Measurements from ENCODE around the gene MACROD2.

DNA sequence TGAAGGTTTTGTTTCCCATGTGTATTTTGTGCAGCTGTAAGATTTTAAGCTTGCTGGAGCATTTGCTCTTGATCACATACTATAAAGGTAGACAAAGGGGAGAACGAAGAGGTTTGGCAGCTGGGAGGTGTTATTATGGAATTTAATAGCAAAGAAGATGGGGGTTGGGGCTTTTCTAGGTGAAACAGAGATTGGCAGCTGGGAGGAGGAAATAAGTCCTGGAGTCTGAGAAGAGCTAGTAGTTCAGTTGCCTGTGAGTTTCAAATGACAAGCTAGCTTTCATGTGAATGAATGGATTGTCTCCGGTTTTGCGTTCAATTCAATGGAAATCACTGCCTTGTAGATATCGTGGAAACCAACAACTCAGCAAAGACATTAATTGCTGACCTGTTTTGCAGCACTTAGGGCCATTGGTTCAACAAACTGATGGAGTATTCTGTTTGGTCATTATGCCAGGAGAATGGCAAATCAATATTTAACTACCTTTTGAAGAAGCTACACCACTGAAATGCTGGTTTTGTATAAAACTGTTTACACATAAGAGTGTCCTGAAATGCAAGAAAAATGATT is 380.2 kb downstream of the MACROD2 start:
- TF ChIP-seq, protein P1, sequence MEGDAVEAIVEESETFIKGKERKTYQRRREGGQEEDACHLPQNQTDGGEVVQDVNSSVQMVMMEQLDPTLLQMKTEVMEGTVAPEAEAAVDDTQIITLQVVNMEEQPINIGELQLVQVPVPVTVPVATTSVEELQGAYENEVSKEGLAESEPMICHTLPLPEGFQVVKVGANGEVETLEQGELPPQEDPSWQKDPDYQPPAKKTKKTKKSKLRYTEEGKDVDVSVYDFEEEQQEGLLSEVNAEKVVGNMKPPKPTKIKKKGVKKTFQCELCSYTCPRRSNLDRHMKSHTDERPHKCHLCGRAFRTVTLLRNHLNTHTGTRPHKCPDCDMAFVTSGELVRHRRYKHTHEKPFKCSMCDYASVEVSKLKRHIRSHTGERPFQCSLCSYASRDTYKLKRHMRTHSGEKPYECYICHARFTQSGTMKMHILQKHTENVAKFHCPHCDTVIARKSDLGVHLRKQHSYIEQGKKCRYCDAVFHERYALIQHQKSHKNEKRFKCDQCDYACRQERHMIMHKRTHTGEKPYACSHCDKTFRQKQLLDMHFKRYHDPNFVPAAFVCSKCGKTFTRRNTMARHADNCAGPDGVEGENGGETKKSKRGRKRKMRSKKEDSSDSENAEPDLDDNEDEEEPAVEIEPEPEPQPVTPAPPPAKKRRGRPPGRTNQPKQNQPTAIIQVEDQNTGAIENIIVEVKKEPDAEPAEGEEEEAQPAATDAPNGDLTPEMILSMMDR (IDR thresholded peaks at IDR 0.05; ENCODE audit: insufficient read depth, low read length, poor library complexity, severe bottlenecking), result no peak
- TF ChIP-seq EZH2phosphoT487 (conservative IDR thresholded peaks at IDR 0.05; ENCODE audit: low read length), result no peak
